Measurements from ENCODE around the gene ATRAID.
"Not testable (repeated sequence)": the region's sequence is repeated elsewhere in the genome, so short reads cannot be mapped to it uniquely, and the experiment has no call there.

ATRAID gene

GRCh38 chr2:27194538-27195354 is 17.1 kb upstream of the ATRAID start:
- no peak for DNase-seq

DNA sequence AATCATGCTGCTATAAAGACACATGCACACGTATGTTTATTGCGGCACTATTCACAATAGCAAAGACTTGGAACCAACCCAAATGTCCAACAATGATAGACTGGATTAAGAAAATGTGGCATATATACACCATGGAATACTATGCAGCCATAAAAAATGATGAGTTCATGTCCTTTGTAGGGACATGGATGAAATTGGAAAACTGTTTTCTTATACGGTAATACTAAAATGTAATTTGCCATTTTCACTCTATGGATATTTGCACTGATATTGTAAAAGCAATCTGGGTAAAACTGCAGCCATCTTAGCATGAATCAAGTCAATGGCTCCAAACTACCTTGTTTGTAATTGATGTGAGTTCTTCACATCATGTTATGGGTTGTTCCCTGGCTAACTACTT is 16.0 kb upstream of the ATRAID start:
- not testable (repeated sequence) for DNase-seq

GRCh38 chr2:27198068-27198467 is 13.8 kb upstream of the ATRAID start:
- DNase-seq, result not testable (repeated sequence)

- no peak for DNase-seq
Measured at GRCh38 chr2:27198627-27199026, 13.2 kb upstream of the ATRAID start.

GRCh38 chr2:27199241-27199640 is 12.6 kb upstream of the ATRAID start:
- no peak for DNase-seq

DNA sequence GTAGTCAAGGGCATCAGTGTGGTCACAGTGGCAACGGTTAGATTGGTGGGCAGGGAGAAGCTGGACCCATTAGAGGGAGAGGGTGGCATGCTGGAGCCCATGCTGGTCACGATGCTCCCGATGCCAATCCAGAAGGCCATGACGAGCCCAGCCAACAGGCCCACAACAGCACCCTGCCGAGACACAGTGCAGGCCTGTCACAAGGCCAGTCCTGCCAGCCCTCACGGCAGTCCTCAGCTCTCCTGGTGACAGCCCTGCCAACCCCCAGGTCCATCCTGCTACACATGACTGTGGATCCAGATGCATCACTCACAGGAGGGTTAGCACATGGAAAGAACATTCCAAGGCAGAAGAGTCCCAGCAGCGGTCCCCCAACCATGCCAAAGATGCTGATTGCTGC is 10.2 kb upstream of the ATRAID start:
- DNase-seq, result no peak

DNA sequence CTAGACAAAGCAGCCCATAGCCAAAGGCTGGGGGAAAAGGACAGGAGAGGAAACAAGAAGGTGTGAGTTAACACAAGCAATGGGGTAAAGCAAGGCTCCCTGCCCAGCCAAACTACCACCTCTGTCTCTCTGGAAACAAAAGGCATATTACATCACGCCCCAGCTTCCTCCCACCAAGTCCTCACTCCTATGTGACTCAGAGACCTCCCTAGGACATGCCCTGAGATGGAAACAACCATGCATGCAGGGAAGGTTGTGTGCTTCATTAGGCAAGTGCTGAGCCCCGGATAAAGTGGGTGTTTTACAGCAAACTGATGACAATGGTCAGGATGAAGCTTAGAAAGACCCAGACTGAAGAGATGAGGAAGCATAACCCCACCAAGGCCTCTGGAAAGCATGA is 9.0 kb upstream of the ATRAID start:
- DNase-seq, result peak; percentile 74 to 92 (median 84)

- no peak for DNase-seq
Measured at GRCh38 chr2:27203741-27204140, 8.1 kb upstream of the ATRAID start.

DNA sequence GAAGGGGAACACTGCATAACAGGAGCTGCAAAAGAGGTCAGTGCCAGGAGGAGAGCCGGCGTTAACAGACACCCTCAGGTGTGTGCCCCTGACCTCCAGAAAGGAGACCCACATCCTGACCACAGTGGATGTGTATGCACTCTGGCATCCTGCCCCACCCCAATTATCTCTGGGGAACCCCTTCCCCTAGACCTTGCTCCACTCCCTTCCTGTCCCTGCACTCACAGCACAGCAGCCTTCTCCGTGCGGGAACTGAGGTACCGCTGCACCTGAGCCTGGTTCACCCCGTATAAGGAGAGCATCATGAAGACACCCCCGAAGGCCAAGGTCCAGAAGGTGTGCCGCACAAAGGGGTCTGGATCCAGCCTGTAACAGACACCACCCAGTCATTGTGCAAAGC is 7.3 kb upstream of the ATRAID start:
- no peak for DNase-seq

DNA sequence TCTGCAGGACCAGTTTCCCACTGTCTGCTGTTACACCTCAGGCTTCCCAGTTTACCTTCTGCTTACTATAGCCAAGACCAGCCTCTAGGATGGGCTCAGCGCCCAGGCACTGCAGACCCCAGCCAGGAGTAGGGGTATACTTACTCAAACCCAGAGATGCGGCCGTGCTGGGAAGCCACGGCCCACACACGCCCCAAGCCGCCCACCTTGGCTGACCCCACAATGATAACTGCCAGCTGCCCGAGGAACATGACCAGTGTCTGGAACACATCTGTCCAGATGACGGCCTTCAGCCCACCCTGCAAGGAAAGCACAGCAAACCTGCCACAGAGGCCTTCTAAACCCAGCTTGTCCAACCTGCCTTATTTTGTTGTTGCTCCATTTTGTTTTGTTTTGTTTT is 6.6 kb upstream of the ATRAID start:
- DNase-seq, result no peak

DNA sequence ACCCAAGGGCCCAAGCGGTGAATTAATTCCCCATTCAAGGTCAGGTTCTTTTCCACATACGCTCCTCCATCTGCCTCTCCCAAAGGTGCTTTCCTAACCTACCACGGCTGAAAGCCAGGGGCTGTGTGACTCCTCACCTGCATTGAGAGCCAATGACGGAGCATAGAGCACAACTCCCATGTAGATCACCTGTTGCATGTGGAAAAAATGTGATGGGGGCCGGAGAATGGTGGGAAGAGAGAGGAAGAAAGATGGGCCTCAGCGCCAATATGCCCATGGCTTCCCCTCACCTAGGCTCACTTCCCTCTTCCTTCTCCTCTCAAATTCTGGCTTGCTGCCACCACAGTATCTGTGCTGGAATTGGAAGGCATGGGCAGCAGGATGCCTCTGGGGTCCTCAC is 5.5 kb upstream of the ATRAID start:
- no peak for DNase-seq

DNA sequence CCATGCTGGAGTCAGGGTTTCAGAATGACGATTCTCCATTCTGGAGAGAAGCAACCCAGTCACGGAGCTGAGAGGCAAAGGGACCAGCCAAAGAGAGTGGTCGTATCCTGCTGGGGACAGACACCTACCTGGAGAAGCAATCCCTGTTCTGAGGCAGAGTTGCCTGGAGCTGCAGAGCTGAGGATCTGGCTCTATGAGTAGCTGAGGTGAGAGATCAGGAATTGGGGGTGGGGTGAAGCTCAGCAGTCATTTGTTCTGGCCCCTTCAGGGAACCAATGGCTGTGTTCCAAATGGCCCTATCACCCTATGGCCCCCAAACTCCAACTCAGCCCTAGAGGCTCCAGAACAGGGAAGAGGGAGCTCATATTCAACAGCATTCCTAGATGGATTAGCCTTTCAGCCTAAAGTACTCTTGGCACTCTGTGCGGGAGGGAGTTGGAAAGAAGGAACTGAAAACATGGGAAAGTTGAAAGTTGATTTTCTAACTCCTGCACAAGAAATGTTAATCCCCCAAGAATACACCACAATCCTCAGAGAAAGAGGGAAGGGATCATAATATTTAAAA is 3.3 kb upstream of the ATRAID start:
- DNase-seq, result no peak

DNA sequence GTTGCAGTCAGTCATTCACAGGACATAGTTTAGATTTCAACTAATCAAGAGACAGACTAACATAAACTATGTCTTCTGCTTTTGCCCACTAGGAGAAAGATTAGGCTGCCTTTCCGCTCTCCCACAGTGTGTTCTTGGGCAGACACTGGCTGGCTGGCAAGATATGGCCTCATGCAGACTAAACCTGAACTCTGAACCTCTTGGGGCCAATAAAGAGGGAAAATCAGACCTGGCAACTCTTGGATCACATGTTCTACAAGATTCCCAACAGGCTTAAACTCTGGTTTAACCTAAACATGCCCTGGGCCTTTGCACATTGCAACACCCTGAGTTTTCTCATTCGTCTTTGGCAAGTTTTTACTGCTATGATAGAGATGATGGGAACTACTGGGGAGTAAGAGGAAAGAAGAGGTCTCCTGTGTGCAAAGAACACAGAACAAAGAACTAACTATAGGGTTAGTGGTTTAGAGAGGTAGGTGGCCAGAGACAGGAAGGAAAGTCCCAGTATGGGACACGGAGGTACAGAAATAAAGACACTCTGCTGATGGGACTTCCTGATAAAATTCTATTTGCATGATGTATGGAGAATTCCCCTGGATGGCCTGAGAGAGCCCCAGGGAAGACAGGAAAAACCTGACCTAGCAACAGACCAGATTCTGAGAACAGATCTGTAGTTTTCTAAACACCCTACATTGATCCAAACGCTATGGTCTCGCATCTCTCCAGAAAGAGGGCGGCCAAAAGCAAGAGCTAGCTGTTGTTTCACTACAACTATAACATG is 2.0 kb upstream of the ATRAID start:
- DNase-seq, result no peak

DNA sequence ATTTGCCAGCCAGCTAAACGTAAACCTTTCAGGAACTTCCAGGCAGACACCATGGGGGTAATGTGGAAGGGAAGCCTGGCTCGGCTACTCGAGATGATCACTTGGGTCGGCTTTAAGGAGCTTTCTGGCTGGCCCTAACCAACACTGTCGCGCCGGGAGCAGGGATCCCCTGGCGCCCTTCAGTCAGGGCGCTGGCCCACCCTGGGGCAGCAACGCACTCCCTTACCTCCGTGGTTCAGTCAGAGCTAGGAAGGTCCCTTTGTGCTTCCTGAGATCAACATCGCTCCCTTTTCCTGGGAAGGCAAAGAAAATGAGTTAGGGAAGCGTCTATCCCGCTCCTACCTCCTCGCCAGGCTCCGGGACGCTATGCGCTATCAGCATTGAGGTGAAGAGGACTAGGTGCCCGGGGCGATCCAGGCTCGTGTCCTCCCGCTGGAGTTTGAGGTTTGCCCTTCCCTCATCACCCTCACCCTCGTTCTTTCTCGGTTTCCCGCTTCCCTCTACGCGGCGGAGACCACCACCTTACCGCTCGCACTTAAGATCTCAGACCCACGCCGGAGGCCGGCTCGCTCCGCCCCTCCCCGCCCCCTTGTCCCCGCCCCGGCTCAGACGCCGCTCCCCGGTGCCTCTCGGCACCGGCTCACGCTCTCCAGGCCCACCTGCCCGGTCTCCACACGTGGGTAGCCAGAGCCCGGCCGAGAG is 449 bp upstream of the ATRAID start:
- DNase-seq, result peak in 2 of 4 experiments; percentile 11 to 19

DNA sequence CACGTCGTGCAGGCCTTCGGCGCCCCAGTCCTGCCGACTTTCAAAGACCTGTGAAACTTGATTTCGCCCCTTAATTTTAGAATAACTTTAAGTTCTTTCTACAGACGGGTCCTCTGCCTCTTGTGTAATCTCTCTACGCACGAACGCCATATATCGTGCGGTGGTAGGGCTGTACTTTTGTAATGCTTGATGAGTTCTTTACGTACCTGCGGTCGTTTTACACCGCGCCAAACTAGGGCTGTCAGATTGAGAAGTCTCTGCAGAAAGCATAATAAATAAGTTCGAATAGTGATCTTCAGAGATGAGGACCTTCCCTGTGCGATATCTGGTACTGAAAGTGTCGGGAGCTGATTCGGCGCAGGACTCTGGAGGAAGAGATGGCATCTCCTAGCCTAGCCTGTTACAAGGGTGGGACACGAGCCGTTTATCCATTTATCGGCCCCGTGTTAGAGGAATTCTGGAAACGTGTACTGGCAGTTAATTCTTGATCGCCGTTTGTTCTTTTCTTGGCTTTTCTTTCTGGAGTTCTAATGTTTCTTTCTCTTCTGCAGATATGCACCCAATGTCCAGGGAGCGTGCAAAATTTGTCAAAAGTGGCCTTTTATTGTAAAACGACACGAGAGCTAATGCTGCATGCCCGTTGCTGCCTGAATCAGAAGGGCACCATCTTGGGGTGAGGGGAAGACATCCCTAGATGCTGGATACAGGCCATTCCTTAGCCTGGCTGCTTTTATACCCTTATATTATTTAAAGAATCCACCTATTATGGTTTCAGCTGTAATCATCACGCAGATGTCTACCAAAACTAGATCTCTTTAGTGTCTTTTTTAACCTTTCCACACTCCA is 1.0 kb downstream of the ATRAID start:
- peak; percentile 60 to 71 (median 66) for DNase-seq

- no peak for DNase-seq
Measured at GRCh38 chr2:27214941-27215340, 3.1 kb downstream of the ATRAID start.

GRCh38 chr2:27216416-27217137 is 4.7 kb downstream of the ATRAID start:
- DNase-seq, result no peak

- peak; percentile 94 to 98 (median 96) for DNase-seq
Measured at GRCh38 chr2:27217173-27218121, 5.6 kb downstream of the ATRAID start, which contains the start of gene CAD. Gene CAD, plus strand, starts transcription at chr2:27217369. Its CDS starts 183 bp downstream, at chr2:27217552.

GRCh38 chr2:27218614-27219013 is 6.8 kb downstream of the ATRAID start:
- no peak for DNase-seq

GRCh38 chr2:27219091-27219490 is 7.2 kb downstream of the ATRAID start:
- no peak for DNase-seq
